Uterus (tissue), 2 donors: ENCODE data around the gene PI4K2A.

Experiments used
- CTCF ChIP-seq, 4 experiments: fragments of 200-600 bp in 2 of 4; fragments of 450-650 bp in 2 of 4; sonication (generic) in 2 of 4; IDR thresholded peaks; one replicate each; pipeline ENCODE4 v1.5.1; 2016 to 2019; ENCODE audit warnings: antibody characterized with exemption in 4 of 4, mild to moderate bottlenecking in 2 of 4, moderate library complexity in 1 of 4
- POLR2A ChIP-seq, 2 donors: fragments of 450-650 bp; IDR thresholded peaks; one replicate each; pipeline ENCODE4 v1.6.1; 2016; ENCODE audit warnings: antibody characterized with exemption in 2 of 2, mild to moderate bottlenecking in 1 of 2, moderate library complexity in 1 of 2

- TF ChIP-seq POLR2A (IDR thresholded peaks at IDR 0.05) = no peak
- no peak for TF ChIP-seq CTCF (IDR thresholded peaks at IDR 0.05)
These were observed 47.6 kb downstream of the PI4K2A start for GRCh38 chr10:97687785-97688781.
